Kasumi-1 (cell line): ENCODE results near the gene DOCK10.

ENCODE experiments used
- DNase-seq, 2 experiments: peaks; one replicate each; lab custom pipeline; 2025; lab: John Stamatoyannopoulos, UW

DOCK10 gene

DNA sequence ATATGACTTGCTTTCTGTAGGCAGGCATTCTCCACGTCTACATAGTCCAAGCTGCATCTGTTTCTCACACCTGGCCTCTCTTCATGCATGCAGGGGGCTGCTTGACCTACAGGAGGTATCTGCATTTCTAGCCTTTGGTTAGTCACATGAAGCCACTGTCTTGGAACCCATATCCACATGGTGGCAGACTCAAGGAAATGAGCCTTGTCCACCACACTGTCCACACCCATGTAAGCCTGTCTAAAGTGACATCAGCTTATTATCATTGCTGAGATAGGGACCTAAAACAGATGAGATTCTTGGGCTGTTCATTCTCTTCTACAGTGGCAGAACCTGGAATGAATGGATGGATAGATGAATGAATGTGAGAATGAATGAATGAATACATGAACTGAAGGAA lies 160.4 kb downstream of the DOCK10 start:
- DNase-seq = no peak

DNA sequence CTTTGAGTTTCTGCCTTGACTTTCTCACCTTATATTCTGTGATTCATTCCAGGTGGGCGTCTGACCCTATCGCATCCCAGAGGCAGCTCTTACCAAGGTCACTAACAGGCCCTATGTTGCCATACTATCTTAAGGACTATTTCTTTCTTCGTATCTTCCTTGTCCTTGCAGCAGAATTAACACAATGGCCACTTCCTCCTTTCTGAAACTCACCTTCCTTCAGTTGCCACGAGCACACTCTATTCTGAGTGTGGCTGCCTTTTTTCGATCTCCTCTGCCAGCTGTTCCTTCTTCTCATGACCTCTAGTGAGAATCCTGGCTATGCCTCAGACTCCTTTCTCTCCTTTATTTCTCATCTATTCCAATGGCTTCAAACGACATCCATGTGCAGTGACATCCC lies 165.7 kb downstream of the DOCK10 start:
- no peak for DNase-seq

- DNase-seq = no peak
These were observed 166.4 kb downstream of the DOCK10 start for GRCh38 chr2:224875841-224876240.

DNA sequence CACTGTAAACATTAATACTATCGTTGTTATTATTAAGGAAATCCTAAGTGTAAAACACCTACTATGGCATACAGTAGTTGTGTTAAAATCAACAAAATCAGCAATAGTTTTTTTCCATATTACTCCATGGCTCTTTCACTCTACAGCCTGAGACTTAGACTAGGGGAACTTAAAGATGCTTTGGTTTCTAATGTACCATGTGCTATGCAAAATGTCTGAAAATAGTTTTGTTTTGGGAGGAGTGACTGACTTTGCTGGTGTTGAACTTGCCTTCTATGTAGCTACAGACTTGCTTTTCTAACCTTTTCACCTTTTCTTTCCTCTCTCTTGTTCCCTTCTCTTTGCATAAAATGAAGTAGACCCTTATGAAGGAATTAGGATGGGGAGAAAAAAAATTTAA lies 167.1 kb downstream of the DOCK10 start:
- no peak for DNase-seq

GRCh38 chr2:224871813-224872212 lies 170.5 kb downstream of the DOCK10 start:
- DNase-seq = no peak

- DNase-seq = no peak
These were observed 171.9 kb downstream of the DOCK10 start for GRCh38 chr2:224870341-224870740.

DNA sequence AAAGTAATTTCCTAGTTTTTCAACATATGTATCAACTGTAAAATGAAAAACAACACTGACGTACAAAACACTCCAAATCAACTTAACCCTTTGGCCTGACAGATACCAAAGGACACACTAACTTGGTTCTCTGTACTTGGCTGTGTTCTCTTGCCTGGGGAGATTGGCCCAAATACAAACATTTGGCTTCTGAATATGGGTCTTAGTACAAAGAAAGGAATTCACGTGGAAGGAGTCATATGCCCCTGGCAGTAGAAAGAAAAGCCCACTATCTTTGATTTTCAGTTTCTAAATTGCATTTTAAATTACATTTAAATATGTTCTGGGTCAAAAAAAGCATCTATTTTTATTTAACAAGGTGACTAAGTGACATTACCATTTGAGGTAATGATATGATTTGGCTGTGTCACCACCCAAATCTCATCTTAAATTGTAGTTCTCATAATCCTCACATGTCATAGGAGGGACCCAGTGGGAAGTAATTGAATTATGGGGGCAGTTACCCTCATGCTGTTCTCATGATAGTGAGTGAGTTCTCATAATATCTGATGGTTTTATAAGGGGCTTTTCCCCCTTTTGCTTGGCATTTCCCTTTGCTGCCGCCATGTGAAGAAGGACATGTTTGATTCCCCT lies 172.6 kb downstream of the DOCK10 start:
- no peak for DNase-seq

DNA sequence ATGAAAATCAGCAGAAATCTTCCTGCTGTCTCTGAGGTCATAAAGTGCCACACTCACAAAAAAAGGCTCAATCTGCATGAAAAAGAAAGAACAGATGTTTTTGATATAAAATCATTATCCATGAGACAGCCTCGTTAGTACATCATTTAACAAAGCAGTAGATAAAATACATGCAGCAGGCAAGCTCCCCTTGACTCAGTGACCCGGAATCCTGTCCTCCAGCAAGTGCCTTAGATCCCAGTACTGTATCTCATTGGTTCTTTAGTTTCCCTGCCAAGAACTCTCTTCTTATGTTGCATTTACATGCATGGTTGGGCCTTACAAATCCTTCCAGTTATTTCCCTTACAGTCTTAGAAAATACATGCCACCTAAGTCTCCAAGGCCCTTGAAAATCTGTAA lies 177.3 kb downstream of the DOCK10 start:
- no peak for DNase-seq

GRCh38 chr2:224861266-224861665 lies 181.0 kb downstream of the DOCK10 start:
- DNase-seq = no peak

- no peak for DNase-seq
These were observed 181.5 kb downstream of the DOCK10 start for GRCh38 chr2:224860786-224861185.

- DNase-seq = no peak
These were observed 190.5 kb downstream of the DOCK10 start for GRCh38 chr2:224851811-224852210.

- no peak for DNase-seq
These were observed 192.2 kb downstream of the DOCK10 start for GRCh38 chr2:224850081-224850480.

DNA sequence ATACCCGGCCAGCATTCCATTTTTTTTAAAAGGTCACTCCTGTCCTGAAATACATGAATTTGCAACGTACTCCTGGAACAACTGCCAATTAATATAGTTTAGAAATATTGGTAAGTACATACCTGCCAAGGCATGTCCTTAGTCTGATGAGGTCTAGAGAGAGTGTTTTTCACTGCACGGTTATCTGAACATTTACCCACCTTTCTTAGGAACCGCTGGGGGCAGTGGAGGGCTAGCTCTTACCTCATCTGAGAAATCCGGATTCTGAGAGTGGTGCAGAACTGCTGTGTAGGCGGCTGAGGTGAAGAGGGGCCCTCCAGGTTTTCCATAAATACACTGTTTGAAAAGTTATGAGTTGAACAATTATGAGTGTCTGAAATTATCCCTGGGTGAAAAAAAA lies 193.0 kb downstream of the DOCK10 start:
- no peak for DNase-seq

DNA sequence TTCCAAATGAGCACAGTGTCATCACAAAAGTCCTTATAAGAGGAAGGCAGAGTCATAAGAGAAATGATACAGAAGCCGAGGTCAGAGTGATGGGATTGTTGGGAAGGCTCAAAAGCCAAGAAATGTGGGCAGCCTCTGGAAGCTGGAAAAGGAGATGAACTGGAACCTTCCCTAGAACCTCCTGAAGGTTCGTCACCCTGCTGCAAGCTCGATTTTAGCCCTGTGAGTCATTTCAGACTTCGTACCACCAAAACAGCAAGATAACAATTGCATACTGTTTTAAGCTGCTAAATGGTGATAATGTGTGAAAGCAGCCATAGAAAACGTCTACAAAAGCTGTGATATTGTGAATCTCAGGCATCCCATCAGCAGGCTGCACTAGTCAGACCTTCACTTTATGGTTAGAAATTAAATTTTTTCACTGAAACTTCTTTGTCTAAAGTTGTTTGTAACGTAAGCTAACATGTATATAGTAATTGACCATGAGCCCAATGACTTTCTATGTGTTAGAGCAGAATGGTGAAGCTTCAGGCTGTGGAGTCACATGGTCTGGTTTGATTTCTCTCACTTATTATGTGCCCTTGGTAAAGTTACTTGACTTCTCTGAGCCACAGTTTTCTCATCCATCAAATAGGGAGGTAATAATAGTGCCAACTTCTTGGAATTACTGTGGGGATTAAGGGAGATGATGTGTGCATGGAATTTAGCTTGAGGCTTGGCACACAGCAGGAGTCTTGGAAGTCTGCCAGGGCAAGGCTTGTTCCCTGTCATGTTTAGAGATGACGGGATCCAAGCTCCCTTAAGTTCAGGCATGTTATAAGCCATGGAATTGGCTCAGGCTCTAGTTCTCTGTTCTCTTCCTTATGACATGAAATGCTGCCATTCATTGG lies 194.1 kb downstream of the DOCK10 start:
- DNase-seq = no peak

- no peak for DNase-seq
These were observed 194.9 kb downstream of the DOCK10 start for GRCh38 chr2:224847381-224847780.

GRCh38 chr2:224846686-224847085 lies 195.6 kb downstream of the DOCK10 start:
- DNase-seq = no peak

DNA sequence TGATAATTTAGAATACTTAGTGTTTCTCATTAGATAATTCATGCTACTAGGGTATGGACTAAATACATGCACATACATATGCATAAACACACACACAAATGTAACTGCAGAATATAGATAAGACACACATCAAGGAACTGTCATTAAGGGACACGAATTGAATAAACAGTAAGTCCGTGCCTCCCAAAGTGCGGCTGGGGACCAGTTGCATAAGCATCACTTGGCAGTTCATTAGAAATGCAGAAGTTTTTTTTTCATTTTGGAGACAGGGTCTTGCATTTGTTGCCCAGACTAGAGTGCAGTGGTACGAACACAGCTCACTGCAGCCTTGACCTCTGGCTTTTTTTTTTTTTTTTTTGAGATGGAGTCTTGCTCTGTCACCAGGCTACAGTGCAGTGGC lies 196.1 kb downstream of the DOCK10 start:
- no peak for DNase-seq

DNA sequence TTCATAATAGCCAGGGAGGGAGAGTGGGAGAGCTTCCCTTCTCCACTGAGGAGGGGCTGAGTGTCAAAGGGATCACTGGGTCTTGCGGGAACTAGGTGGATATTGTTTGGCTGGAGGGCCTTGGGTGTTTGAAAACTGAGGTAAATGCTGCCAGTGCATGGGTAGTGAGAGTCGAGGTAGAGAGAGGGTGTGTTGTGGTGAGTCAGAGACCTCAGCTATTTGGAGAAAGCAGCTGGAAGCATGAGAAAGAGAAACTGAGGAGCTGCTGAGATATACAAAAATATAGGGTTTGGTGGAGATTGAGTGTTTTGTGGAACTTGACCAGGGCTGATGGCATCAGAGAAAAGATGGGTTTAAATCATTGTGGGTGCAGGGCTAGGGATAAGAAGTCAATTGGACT lies 199.1 kb downstream of the DOCK10 start:
- DNase-seq = no peak

GRCh38 chr2:224841910-224842309 lies 200.4 kb downstream of the DOCK10 start:
- no peak for DNase-seq

- DNase-seq = no peak
These were observed 203.9 kb downstream of the DOCK10 start for GRCh38 chr2:224838335-224838734.

- DNase-seq = no peak
These were observed 204.7 kb downstream of the DOCK10 start for GRCh38 chr2:224837558-224837957.

- no peak for DNase-seq
These were observed 205.2 kb downstream of the DOCK10 start for GRCh38 chr2:224837066-224837465.

- no peak for DNase-seq
These were observed 206.0 kb downstream of the DOCK10 start for GRCh38 chr2:224836263-224836662.

GRCh38 chr2:224835405-224835804 lies 206.9 kb downstream of the DOCK10 start:
- DNase-seq = no peak
